Fibroblast of lung (primary cell): ENCODE measurements around the gene TSLP. TPM values are rescaled to one million over a fixed set of nuclear protein-coding genes. Genes with fewer than 3 reads are reported as not detected.

Source experiments
- DNase-seq, 2 donors: peaks; one replicate each; pipeline versions ENCODE4 v3.0.0 to v3.0.0-alpha.2; 2010; ENCODE audit warnings: low read depth in 2 of 2
- H2AFZ ChIP-seq: 2 replicates; pipeline ENCODE4 v1.5.1; 2012; ENCODE audit warnings: low read length, control low read depth, inconsistent platforms
- H3K27ac ChIP-seq: 2 replicates; pipeline ENCODE4 v1.5.1; 2011; ENCODE audit warnings: low read length, control low read depth; ENCODE audit not compliant: insufficient read depth
- H3K27me3 ChIP-seq: 2 replicates; pipeline ENCODE4 v1.5.1; 2011; ENCODE audit warnings: mild to moderate bottlenecking, low read length; ENCODE audit not compliant: control insufficient read depth, insufficient read depth
- H3K36me3 ChIP-seq: 2 replicates; pipeline ENCODE4 v1.5.1; 2011; ENCODE audit warnings: low read length; ENCODE audit not compliant: control insufficient read depth, insufficient read depth
- H3K4me1 ChIP-seq: 2 replicates; pipeline ENCODE4 v1.5.1; 2011; ENCODE audit warnings: low read length; ENCODE audit not compliant: control insufficient read depth, insufficient read depth; ENCODE audit errors: extremely low read depth
- H3K4me2 ChIP-seq: 2 replicates; pipeline ENCODE4 v1.5.1; 2011; ENCODE audit warnings: low read length, control low read depth; ENCODE audit not compliant: insufficient read depth; ENCODE audit errors: extremely low read depth
- H3K4me3 ChIP-seq, 4 experiments: fragments of 200-600 bp in 1 of 4; sonication (generic) in 1 of 4; replicated peaks in 1 of 4; 2 replicates each; pipeline ENCODE4 v1.5.1; 2011 to 2016; ENCODE audit warnings: low read length in 4 of 4, low read depth in 3 of 4, mild to moderate bottlenecking in 3 of 4, control low read depth in 2 of 4, inconsistent platforms in 1 of 4, mixed read lengths in 1 of 4; ENCODE audit not compliant: insufficient read depth in 1 of 4; ENCODE audit errors: control extremely low read depth in 1 of 4
- H3K79me2 ChIP-seq: 2 replicates; pipeline ENCODE4 v1.5.1; 2012; ENCODE audit warnings: mild to moderate bottlenecking, low read length, inconsistent platforms; ENCODE audit not compliant: control insufficient read depth, insufficient read depth
- H3K9ac ChIP-seq: 2 replicates; pipeline ENCODE4 v1.5.1; 2011; ENCODE audit warnings: mild to moderate bottlenecking, low read length, control low read depth; ENCODE audit not compliant: insufficient read depth
- H3K9me3 ChIP-seq: 2 replicates; pipeline ENCODE4 v1.5.1; 2012; ENCODE audit warnings: low read depth, low read length; ENCODE audit not compliant: control insufficient read depth, insufficient read depth
- H4K20me1 ChIP-seq: 2 replicates; pipeline ENCODE4 v1.5.1; 2011; ENCODE audit warnings: low read length; ENCODE audit not compliant: control insufficient read depth, insufficient read depth; ENCODE audit errors: extremely low read depth
- CTCF ChIP-seq, 2 donors: IDR thresholded peaks in 1 of 2; conservative IDR thresholded peaks in 1 of 2; 1 replicate in 1 of 2; 2 replicates in 1 of 2; pipeline ENCODE4 v1.5.1; 2011 to 2012; ENCODE audit warnings: low read length in 2 of 2, control low read depth in 1 of 2, inconsistent platforms in 1 of 2, low read depth in 1 of 2, mild to moderate bottlenecking in 1 of 2
- EZH2 ChIP-seq: IDR thresholded peaks from 2 replicates; pipeline ENCODE4 v1.5.1; 2012; ENCODE audit warnings: low read length, control low read depth, mild to moderate bottlenecking; ENCODE audit errors: missing control alignments
- polyA plus RNA-seq, 2 donors: library from polyadenylated mRNA; depleted of rRNA in 1 of 2; stranded (reverse) in 1 of 2; unstranded in 1 of 2; fragments of >200 nt; gene quantifications; 2 replicates each; pipeline ENCODE4 v1.2.1, GENCODE V29; 2011 to 2012; ENCODE audit warnings: missing spikeins in 1 of 2
- total RNA-seq: library from RNA; depleted of rRNA; stranded (reverse); fragments of >200 nt; gene quantifications from 2 replicates; pipeline ENCODE4 v1.2.1, GENCODE V29; 2014

The TSLP gene
- total and polyA plus RNA-seq, 2 donors (not counting 1 experiment from before 2014, with no cell fraction given), result 4.6 to 18.7 TPM

- Histone ChIP-seq H3K27ac (no peak overlapping the region), H2AFZ (no peak overlapping the region), H3K9me3 (no peaks in the 10 kb centered on the region), H3K9ac (no peak overlapping the region), H3K36me3 (peaks cover 4% of the 10 kb centered on the region), H3K4me2 (no peak overlapping the region), H4K20me1 (no peaks in the 10 kb centered on the region), H3K4me3 (no peak overlapping the region), H3K79me2 (no peaks in the 10 kb centered on the region), H3K4me1 (no peaks in the 10 kb centered on the region), H3K27me3 (no peaks in the 10 kb centered on the region)
- DNase-seq, result no peak
- no peak for TF ChIP-seq EZH2
- TF ChIP-seq CTCF (conservative IDR thresholded peaks at IDR 0.05 in 1 of 2, IDR thresholded peaks at IDR 0.05 in 1 of 2; ENCODE audit: low read depth in 1 of 2, low read length in 2 of 2), result no peak
Observed at GRCh38 chr5:111115229-111115628, 43.7 kb downstream of the TSLP start.

GRCh38 chr5:111116550-111116949 lies 45.0 kb downstream of the TSLP start:
- Histone ChIP-seq H3K4me1 (no peaks in the 10 kb centered on the region), H3K79me2 (no peaks in the 10 kb centered on the region), H3K9ac (no peak overlapping the region), H2AFZ (no peak overlapping the region), H3K27ac (no peak overlapping the region), H3K36me3 (peaks cover 4% of the 10 kb centered on the region), H3K4me2 (no peak overlapping the region), H4K20me1 (no peaks in the 10 kb centered on the region), H3K4me3 (no peak overlapping the region), H3K27me3 (no peaks in the 10 kb centered on the region), H3K9me3 (no peaks in the 10 kb centered on the region)
- no peak for TF ChIP-seq CTCF (conservative IDR thresholded peaks at IDR 0.05 in 1 of 2, IDR thresholded peaks at IDR 0.05 in 1 of 2; ENCODE audit: low read depth in 1 of 2, low read length in 2 of 2)
- no peak for TF ChIP-seq EZH2
- DNase-seq, result no peak

GRCh38 chr5:111117136-111117535 lies 45.6 kb downstream of the TSLP start:
- no peak for DNase-seq
- no peaks in the 10 kb centered on the region for H3K27me3 ChIP-seq

More at GRCh38 chr5:111117136-111117535, 45.6 kb downstream of the TSLP start:
- TF ChIP-seq EZH2 (no peak), CTCF (conservative IDR thresholded peaks at IDR 0.05 in 1 of 2, IDR thresholded peaks at IDR 0.05 in 1 of 2; ENCODE audit: low read depth in 1 of 2, low read length in 2 of 2) (no peak)
- Histone ChIP-seq H3K79me2 (no peaks in the 10 kb centered on the region), H4K20me1 (no peaks in the 10 kb centered on the region), H2AFZ (no peak overlapping the region), H3K27ac (no peak overlapping the region), H3K36me3 (peaks cover 7% of the 10 kb centered on the region), H3K9ac (no peak overlapping the region), H3K9me3 (no peaks in the 10 kb centered on the region), H3K4me3 (no peak overlapping the region), H3K4me1 (no peaks in the 10 kb centered on the region), H3K4me2 (no peak overlapping the region)
